Measurements from ENCODE around the gene PCK1. TPM values are rescaled to one million over a fixed set of nuclear protein-coding genes. Genes with fewer than 3 reads are reported as not detected.

The PCK1 gene
- total and polyA plus RNA-seq, 10 donors: 0.04 to 0.67 (median 0.17) TPM; not detected in 3

DNA sequence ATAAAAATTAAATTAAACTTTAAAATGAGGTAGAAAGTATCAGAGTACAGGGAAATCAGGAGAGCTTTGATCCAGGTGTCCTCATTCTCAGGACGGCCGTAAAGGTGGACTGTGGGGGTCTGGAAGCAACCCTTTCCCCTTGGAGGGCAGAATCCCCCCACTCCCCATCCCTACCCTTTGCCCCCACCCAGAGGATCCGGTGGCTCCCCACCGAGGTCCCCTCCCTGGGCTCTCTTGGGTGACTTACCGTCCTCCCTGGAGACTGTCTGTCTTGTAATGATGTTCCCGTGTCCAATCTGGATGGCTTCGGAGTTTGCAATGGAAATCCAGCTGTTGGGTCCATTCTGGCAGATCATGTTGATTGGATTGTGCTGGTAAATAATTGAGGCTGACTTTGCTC lies 52.0 kb downstream of the PCK1 start:
- Histone ChIP-seq H3K9me3 (no peaks in the 10 kb centered on the region), H3K27ac (no peak overlapping the region), H3K36me3 (peaks cover 0 to 90% (median 42%) of the 10 kb centered on the region in 6 donors), H3K4me1 (peaks cover 1 to 29% (median 10%) of the 10 kb centered on the region in 6 donors), H3K4me3 (no peak overlapping the region), H3K27me3 (replicated peaks in 1 of 7) (no peaks in the 10 kb centered on the region)
- DNase-seq: peak; percentile 50
- TF ChIP-seq POLR2AphosphoS5 (IDR thresholded peaks at IDR 0.05): no peak
- no peak for TF ChIP-seq POLR2A (IDR thresholded peaks at IDR 0.05)
- TF ChIP-seq, protein P1, sequence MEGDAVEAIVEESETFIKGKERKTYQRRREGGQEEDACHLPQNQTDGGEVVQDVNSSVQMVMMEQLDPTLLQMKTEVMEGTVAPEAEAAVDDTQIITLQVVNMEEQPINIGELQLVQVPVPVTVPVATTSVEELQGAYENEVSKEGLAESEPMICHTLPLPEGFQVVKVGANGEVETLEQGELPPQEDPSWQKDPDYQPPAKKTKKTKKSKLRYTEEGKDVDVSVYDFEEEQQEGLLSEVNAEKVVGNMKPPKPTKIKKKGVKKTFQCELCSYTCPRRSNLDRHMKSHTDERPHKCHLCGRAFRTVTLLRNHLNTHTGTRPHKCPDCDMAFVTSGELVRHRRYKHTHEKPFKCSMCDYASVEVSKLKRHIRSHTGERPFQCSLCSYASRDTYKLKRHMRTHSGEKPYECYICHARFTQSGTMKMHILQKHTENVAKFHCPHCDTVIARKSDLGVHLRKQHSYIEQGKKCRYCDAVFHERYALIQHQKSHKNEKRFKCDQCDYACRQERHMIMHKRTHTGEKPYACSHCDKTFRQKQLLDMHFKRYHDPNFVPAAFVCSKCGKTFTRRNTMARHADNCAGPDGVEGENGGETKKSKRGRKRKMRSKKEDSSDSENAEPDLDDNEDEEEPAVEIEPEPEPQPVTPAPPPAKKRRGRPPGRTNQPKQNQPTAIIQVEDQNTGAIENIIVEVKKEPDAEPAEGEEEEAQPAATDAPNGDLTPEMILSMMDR (IDR thresholded peaks at IDR 0.05 in 8 of 11, conservative IDR thresholded peaks at IDR 0.05 in 3 of 11): no peak
- 92 to 96% (median 93%) methylated on average over 7 of the region's 7 CpGs for WGBS, 5 donors
- intact Hi-C loops (cut with DNase I; ENCODE audit: low total_unique reads): no loop called here

DNA sequence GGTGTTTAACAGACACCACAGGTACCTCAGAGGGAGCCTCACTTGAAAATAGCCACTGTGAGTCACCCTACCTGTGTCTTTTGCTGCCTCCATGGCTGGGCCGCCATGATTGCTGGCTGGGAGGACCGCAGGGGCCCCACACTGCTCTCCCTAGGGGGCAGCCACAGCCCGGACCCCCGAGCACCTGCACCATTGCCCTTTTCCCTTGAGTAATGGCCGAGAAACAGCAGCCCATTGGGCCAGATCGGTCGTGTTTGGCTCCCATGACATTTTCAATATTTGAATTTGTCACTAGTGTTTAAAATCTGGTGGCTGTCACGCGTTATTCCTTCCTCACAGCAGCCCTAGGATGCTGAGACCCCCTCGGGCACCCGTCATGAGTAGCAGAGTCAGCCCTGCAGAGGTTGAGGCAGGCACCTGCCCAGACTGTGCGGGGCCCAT lies 52.6 kb downstream of the PCK1 start:
- Histone ChIP-seq H3K36me3 (peaks cover 0 to 84% (median 40%) of the 10 kb centered on the region in 6 donors), H3K9me3 (no peaks in the 10 kb centered on the region), H3K27me3 (replicated peaks in 1 of 7) (no peaks in the 10 kb centered on the region), H3K4me1 (peaks cover 7 to 35% (median 16%) of the 10 kb centered on the region in 6 donors), H3K4me3 (no peak overlapping the region), H3K27ac (no peak overlapping the region)
- intact Hi-C loops (cut with DNase I; ENCODE audit: low total_unique reads): no loop called here
- TF ChIP-seq POLR2AphosphoS5 (IDR thresholded peaks at IDR 0.05) (no peak), POLR2A (IDR thresholded peaks at IDR 0.05) (no peak)
- TF ChIP-seq, protein P1 (IDR thresholded peaks at IDR 0.05 in 8 of 11, conservative IDR thresholded peaks at IDR 0.05 in 3 of 11): no peak
- peak; percentile 65 for DNase-seq
- WGBS, 5 donors: 85 to 92% (median 89%) methylated on average over 11 to 12 of the region's 12 CpGs

DNA sequence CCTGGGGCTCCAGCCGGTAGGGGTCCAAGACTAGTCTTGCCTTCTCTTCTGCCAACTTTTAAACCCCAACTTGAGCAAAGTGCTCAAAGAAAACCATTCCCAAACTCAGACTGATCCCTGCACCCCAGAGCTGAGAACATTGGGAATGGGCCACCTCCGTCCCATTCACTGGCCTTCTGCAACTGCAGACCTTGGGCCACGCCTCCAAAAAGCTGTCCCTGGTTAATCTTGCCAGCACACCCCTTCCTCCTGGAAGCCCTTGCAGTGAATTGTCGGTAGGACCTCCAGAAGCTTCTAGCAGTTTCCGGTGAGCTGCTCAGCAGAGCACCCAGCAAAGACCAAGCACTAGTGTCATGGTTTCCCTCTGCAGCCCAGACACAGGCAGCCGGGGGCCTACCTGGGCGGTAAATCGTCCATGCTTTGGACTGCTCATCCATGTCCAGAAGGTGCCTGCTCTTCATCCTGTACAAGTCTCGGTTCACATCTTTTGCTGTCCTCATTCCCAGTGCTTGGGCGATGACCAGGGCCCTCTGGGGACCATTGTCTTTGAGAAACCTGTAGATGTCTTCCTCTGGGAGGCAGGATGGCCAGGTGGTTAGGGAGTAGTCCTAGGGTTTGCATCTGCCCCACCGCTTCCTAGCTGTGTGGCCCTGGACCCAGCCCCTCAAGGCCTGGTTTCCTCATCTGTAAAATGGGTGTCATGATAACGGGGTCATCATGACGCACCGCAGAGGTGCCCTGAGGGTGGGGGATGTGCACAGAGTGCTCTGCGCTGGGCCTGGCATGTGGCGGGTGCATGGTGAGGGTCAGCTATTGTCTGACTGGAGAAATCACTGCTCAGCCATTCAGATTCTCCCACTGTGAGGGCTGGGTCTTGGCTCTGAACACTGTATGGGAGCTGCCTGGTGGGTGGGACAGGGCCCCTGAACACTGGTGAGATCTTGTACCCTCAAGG lies 53.9 kb downstream of the PCK1 start:
- Histone ChIP-seq H3K27ac (no peak overlapping the region), H3K4me1 (peaks cover 10 to 48% (median 28%) of the 10 kb centered on the region in 6 donors), H3K27me3 (replicated peaks in 1 of 7) (no peaks in the 10 kb centered on the region), H3K9me3 (no peaks in the 10 kb centered on the region), H3K36me3 (peaks cover 0 to 71% (median 33%) of the 10 kb centered on the region in 6 donors), H3K4me3 (no peak overlapping the region)
- intact Hi-C loops (cut with DNase I; ENCODE audit: low total_unique reads): loop anchor here (5.0 kb wide), 1 partner anchor 227 kb away; no protein-coding TSS in a partner anchor
- peak; percentile 59 for DNase-seq
- WGBS, 5 donors: 89 to 95% (median 91%) methylated on average over 15 to 16 of the region's 16 CpGs
- TF ChIP-seq POLR2AphosphoS5 (IDR thresholded peaks at IDR 0.05) (no peak), POLR2A (IDR thresholded peaks at IDR 0.05) (no peak)
- TF ChIP-seq, protein P1 (IDR thresholded peaks at IDR 0.05 in 8 of 11, conservative IDR thresholded peaks at IDR 0.05 in 3 of 11): no peak

DNA sequence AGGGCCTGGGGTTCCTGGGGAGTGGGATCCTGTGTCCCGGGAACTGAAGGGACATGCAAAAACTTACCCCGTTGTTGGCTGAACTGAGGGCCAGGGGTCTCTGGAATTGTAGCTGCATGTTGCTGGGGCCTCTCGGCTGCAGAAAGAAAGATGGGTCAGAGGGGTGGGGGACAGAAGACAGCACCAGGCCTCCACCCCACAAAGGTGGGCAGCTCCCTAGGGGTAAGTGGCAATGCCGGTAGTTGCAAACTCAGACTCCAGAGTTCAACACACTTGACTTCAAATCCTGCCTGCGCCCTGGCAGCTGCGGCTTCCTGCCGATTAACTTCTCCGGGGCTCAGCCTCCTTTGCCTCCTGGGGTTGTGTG lies 54.5 kb downstream of the PCK1 start:
- TF ChIP-seq, protein P1 (IDR thresholded peaks at IDR 0.05 in 8 of 11, conservative IDR thresholded peaks at IDR 0.05 in 3 of 11): no peak
- no peak for TF ChIP-seq POLR2AphosphoS5 (IDR thresholded peaks at IDR 0.05)
- H3K36me3 ChIP-seq: peaks cover 0 to 64% (median 27%) of the 10 kb centered on the region in 6 donors
- H3K27ac ChIP-seq: no peak overlapping the region
- intact Hi-C loops (cut with DNase I; ENCODE audit: low total_unique reads): loop anchor here (5.0 kb wide), 1 partner anchor 228 kb away; no protein-coding TSS in a partner anchor
- no peaks in the 10 kb centered on the region for H3K27me3 ChIP-seq (replicated peaks in 1 of 7)
- peaks cover 10 to 55% (median 33%) of the 10 kb centered on the region in 6 donors for H3K4me1 ChIP-seq
- 48 to 89% (median 74%) methylated on average over 8 of the region's 8 CpGs for WGBS, 5 donors
- no peaks in the 10 kb centered on the region for H3K9me3 ChIP-seq
- peak; percentile 68 for DNase-seq
- H3K4me3 ChIP-seq: no peak overlapping the region

Data from spleen (tissue), 11 donors.